Inferior parietal cortex (tissue), 1 donor: ENCODE measurements around the gene SYTL1.

Experiments
- DNase-seq: peaks from one replicate; pipeline ENCODE4 v3.0.0-alpha.2; 2016; ENCODE audit errors: extremely low spot score

Gene SYTL1

DNA sequence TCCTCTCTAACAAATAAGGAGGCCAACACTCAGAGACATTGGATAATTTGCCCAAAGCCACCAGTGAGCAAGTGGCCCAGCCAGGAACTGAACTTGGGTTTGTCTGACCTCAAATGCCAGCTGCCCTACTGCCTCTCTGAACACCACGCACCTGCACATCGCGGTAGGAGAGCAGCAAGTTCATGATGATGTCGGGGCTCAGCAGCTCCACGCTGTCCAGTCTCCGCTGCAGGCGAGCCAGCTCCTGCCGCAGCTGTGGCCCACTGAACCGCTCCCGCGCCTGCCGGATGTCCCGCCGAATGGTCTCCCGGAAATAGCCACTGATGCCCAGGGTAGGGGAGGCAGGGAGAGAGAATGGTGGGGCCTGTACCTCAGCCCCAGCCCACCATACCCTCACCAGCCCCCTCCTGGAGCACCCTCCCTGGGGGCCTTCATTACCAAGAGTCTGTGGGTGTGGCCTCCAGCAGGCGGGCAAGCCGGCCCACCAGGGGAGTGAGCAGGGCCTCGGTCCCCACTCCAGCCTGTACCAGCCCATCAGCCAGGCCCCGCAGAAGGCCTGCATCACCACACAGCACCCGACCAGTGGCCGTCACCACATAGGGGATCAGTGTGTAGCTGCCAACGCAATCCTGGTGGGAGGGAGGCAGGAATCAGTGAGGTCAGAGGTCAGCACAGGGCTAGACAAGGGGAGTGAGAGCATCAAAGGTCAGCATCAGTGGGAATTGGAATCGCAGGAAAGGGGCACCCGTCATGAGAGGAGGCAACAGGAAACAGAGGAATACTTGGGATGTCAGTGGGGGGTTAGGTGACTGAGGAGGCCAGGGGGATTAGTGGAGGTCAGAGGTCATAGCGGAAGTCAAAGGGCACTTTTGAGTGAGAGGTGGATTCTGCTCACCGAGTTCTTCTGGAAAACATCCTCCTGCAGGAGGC lies 22.2 kb downstream of the SYTL1 start:
- no peak for DNase-seq

DNA sequence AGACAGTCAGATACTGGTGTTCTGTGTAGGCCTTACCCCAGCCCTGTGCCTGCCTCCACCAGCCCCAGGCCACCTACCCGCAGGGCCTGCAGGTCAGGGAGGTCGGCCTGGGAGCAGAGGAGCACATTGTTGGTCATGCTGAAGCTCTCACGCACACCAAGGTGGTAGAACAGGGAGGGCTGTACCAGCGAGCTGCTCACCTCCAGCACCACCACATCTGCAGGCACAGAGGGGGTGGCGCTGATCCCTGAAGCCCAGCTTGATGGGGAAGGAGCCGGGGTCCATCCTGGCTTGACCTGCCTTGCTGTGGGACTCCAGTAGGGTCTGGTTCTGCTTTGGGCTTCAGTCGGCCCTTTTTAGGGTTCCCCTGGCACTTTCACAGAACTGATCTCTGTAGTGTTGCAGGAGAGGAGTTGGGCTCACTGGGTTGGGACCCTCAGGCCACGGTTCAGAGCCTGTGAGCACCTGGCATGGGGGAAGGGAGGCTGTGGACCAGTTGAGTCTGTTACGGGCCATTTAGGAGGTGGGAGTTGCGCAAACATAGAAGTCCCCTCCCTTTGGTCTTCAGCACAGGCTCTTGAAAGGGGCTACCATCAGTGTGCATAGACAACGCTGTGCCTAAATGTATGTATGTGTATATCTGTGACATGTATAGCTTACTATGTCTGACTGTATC lies 23.0 kb downstream of the SYTL1 start:
- DNase-seq, result no peak

DNA sequence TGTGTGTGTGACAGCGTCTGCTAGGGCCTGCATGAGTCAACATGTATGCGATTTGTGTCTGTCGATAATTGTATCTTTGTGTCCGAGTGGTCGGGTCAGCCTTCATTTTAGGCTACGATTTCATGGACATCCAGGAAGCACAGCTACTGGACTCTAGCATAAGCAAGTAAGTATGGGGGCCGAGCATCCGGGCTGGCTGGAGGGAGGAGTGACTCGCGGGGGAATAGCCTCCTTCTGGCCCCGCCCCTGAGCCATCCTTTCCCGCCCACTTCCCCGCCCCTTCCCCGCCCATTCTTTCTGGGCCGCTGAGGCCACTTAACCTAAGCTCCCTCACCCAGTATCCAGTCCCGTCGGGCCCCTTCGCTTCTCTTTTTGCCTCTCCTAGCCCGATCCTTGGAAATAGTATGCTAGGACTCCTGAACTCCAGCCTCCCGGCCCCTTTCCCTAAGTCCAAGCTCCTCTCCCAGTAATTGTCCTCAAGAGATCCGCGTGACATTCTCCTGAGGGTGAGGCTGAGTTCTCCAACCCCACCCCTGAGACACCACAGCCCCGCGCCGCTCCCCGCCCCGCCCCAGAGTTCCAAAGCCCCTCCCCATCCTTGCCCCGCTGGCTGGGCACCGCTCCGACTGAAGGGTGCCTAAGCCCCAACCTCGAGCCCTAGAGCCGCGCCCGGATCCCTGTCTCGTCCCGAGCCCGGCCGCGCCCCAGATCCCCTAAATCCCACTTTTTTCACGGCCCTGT lies 23.7 kb downstream of the SYTL1 start:
- DNase-seq, result peak; percentile 68

DNA sequence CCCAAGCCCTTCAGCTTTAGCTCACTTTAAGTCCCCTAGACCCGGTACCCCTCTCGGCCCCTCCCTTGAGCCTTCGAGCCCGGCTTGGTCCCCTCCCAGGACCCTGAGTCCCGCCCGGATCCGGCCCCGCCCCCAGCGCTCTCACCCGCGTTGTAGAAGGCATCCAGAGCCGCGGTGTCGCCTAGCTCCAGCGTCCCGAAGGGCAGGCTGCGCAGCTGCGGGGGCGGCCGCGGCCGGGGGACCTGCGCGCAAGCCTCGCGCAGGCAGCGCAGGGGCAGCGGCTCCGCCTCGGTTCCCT lies 24.2 kb downstream of the SYTL1 start:
- peak; percentile 30 for DNase-seq

DNA sequence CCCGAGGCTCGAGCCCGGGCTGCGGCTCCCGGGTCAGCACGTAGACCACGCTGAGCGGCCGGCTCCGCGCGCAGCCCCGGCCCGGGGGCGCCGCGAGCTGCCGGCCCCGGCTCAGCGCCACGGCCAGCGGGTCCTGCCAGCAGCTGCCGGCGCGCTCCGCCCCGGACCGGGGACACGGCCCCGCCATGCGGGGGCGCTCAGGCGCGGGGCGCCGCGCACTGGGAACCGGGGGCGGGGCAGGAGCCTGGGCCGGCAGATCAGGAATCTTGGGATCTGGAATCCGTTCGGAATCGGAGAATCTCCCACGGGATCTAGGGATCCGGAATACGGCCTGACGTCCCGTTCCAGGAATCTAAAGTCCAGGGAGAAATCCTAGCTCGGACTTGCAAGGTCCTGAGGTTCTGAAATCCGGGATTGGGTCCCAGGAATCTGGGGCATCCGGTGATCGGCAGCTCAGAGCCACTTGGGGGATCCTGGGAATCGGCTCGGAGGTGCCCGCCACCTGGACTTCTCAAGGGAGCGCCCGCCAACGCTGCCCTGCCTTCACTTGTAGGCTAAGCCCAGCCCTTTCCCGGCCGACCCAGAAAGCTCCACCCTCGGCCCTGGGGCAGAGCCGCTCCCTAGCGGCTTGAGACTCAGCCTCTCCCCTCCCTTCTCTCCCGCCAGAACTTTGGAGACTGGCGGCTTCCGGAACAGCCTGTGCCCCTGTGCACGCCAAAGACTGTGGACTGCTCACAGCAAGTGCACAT lies 24.8 kb downstream of the SYTL1 start, which contains the start of gene MAP3K6:
Gene MAP3K6 (minus strand): TSS at position 551 of the 749 bp plus-strand sequence. CDS start 364 bp downstream, at position 187.
- peak; percentile 49 for DNase-seq

DNA sequence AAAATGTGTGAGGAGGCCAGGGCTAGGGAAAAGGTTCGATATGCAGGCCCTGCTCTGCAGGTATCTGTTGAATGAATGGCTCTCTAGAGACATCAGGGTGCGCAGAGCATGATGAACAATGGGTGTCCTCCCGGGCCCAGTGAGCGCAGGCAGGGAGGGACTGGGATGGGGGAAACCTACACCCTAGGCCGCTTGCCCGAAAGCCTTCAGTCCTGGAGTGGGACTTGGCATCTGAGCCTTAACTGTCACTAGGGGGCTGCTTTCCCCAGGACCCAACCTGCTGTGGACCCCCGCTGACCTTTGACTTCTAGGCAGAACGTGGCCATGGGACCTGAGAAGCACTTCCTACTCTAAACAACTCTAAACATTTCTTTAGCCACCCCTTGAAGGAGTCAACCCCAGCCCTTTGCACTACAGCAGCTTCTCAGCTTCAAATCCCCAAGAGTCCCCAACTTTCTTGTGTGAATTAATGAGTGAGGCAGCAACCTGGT lies 25.4 kb downstream of the SYTL1 start:
- no peak for DNase-seq

DNA sequence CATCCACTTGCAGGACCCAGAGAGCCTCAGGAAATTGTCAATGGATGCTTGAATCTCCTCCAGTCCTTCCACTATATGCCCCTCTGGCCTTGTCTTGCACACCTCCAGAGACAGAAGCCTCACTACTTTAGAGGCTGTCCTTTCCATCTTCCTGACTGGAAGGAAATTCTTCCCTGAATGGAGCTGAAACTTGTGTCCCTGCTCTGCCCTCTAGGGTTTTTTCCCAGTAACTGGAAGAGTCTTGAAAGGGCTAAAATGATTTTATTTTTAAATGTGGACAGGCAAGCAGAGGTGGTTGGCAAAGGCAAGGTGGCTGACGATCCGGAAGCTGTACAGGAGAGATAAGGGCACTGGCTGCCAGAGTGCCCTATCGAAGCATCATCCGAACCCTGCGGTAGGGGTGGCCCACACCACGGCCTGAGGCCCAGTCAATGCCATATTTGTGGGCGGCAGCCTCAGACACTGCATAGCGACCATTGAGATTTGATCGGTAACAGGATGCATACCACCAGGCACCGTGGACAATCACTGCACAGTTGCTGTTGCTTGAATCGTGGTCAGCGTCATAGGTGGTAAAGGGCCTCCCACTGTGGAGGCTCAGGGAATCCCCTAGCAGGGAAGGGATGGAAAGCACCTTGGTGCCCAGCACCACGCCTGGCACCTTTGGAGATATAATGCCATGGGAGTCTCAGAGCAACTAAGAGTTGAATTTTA lies 27.2 kb downstream of the SYTL1 start:
- DNase-seq, result no peak

DNA sequence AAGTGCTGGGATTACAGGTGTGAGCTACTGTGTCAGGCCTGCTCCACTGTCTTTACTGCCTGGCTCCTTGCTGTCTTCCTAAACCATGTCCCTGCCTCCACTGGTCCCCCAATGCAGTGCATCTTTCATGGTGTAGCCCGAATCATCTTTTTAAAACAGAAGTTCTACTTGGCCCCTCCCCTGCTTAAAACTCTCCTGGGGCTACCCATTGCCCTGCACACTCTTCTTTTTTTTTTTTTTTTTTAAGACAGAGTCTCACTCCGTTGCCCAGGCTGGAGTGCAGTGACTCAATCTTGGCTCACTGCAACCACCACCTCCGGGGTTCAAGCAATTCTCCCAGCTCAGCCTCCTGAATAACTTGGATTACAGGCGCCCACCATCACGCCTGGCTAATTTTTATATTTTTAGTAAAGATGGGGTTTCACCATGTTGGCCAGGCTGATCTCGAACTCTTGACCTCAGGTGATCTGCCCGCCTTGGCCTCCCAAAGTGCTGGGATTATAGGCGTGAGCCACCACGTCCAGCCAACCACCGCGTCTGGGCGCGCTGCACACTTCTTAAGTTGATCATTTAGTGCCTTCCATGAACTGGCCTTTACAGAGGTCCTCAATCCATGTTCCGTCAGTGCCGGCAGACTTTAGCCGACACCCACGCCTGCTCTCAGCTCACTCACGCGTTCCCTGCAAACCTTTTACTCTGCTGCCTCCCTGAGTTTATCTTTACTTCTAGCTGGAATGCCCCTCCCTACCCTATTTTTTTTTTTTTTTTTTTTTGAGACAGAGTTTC lies 30.4 kb downstream of the SYTL1 start:
- no peak for DNase-seq

DNA sequence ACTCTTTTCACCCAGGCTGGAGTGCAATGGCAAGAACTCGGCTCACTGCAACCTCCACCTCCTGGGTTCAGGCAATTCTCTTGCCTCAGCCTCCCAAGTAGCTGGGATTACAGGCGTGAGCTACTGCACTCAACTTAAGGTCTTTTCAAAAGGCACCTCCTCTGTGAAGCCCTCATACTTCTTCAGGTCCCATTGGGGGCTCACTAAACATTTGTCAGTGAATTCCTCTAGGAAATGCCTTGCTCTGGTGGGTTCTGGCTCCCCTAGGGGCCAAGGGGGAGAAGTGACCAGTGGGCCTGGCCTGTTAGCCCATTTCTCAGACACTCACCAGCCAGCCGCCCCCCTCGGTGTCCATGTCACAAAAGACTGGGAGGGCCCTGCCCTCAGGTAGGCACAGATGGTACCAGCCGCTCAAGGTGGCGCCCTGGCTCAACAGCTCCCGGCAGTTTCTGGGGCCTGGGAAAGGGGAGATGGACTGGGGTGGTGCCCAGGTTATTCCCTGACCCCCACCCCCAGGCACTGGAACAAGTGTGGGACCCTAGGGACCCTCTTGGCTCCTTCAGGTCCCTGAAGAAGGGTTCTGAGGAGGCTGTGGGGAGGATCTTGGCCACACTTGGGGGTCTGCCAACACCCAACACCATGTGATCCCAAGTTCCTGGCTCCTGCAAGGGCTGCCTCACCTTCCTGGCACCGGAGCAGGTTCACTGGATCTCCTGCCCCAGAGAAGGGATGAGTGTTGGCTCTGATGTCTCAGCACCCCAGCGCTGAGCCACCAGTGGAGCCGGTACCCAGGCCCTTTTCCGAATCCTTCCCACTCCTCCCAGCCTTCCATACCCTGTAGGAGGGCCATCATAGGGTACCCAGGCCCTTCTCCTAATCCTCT lies 31.2 kb downstream of the SYTL1 start:
- no peak for DNase-seq

DNA sequence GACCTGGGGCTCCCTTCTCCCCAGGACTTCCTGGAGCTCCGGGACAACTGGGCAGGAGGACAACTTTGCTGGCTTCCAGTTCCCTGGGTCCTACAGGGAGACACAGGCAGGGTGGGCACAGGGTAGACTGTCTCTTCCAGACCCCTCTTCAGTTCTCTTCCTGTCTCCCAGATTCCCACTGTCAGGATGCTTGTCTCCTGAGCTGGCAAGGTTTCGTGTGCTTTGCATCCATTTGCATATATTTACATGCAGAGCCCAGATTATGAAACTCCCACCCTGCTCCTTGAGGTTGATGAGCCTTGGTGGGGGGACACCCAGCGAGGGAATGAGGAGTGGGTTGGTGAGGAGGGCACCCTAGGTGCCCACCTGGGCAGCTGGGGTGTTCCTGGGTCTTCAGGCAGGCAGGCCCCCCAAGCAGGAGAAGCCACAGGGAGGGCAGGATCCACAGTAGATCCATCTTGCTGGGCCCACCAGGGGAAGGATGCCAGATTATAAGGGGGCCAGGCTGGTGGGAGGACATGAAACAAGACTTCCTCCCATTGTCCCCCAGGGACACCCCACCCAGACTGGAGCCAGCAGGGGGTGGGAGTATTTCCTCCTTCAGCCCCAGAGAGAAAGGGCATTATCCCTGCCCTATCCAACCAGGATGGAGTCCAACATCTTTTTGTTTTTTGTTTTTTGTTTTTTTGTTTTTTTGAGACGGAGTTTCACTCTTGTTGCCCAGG lies 32.7 kb downstream of the SYTL1 start, which contains the start of gene FCN3:
Gene FCN3 (minus strand): TSS at position 463 of the 725 bp plus-strand sequence. CDS start 6 bp downstream, at position 457.
- no peak for DNase-seq

DNA sequence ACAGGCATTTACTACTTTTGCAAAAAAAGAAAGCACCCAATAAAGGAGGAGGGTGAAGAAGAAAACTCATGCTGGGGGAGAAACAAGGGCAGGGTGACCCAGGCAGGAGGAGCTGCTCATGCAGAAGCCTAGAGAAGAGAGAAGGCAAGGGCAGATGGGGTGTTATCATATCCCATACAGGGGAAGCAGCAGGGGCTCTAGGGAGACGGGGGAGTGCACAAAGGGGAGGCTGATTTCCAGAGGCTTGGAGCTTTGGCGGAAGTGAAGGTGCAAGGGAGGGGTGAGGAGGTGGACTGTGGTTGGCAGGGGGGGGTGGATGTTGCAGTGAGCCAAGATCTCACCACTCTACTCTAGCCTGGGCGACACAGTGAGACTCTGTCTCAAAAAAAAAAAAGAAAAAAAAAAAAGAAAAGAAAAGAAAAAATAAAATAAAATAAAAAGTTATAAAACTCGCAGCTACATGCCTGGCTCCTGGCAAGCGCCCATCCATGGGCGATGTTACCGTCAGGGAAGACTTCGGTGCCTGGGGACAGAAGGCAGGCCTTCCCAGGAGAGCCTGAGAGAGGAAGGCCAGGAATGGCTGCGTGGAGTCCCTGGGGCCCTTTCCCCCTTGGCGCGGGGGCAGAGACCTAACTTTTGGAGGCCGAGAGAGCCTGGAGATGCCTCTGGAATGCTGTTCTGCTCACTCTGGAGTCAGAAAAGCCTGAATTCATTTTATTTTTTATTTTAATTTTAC lies 36.1 kb downstream of the SYTL1 start:
- DNase-seq, result no peak

DNA sequence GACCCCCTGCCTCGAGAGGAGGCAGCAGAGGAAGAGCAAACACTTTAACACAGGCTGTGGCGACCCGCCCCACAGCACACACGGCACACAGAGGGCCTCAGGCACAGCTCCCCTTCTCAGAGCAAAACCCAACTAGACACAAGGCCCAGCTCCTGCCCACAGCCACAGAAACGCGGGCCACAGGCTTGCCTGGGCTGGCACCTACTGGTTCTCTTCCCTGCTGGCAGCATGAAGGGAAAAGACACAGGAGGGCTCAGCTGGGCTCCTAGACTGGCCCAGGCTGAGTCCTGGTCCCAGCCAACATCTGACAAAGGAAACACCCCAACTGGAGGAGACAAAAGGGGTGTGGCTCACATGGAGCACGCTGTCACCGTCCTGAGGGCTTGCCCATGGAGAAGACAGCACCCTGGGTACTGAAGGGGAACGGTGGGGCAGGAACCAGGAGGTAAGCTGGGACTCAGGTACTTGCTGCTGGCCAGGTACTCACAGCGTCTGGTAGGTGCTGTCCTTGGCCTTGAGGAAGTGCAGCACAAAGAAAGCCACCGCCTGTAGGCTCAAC lies 37.8 kb downstream of the SYTL1 start:
- DNase-seq, result no peak

DNA sequence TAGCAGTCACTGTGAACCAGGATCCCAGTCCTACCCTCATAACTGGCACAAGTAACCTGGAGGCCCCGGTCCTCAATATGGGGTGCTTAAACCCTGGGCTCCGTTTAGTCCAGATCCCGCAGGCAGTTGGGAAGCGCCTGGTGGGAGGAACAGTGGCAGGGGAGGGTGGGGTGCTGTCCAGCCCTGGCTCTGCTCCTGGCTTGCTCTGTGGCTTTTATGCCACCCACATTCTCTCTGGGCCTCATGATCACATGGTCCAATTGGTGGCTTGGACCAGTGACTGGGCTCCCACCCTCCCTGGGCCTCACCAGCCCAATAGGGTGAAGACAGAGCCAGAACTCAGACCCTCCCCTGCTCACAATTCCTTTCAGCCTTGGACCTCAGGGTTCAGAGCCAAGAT lies 38.4 kb downstream of the SYTL1 start:
- no peak for DNase-seq

DNA sequence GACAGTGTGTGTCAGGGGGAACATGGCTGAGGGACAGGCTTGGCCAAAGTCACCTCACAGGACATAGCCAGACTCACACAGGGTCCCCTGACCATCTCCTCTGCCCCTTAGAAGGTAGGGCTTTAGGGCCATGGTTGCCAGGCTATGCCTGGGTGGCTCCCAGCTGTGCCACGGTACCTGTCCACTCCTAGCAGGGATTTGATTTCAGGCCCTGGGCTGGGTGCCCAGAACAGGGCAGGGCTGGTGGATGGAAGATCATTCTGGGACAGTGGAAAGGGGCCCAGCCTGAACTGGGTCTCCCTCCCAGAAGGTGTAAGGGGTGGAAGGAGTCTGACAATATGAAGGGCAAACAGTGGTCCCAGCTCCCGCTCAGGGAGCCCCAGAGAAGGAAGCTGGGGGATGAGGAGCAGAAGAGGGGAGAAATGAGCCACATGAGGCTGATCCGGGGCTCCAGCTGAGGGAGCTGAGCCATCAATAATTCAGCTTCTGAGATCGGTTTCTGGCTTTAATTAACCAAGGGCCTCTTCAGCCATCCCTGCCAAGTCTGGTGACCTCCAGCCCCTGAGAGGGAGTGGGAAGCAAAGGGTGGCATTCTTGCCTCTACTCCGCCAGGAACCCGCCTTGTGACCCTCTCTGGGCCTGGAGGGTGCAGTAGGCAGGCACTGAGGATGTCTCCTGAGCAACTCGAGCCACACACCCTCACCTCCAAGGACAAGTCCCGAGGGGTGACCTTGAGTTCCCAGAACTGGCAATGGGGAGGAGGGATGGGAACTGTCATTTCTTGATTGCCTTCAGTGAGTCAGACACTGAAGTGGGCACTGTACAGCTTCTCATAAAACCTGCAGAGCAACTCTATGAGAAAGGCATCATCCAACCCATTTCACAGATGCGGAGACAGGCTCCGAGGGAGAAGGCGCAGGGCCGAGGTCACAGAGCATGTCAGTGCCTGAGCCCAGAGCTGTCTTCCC lies 39.2 kb downstream of the SYTL1 start:
- DNase-seq, result no peak

DNA sequence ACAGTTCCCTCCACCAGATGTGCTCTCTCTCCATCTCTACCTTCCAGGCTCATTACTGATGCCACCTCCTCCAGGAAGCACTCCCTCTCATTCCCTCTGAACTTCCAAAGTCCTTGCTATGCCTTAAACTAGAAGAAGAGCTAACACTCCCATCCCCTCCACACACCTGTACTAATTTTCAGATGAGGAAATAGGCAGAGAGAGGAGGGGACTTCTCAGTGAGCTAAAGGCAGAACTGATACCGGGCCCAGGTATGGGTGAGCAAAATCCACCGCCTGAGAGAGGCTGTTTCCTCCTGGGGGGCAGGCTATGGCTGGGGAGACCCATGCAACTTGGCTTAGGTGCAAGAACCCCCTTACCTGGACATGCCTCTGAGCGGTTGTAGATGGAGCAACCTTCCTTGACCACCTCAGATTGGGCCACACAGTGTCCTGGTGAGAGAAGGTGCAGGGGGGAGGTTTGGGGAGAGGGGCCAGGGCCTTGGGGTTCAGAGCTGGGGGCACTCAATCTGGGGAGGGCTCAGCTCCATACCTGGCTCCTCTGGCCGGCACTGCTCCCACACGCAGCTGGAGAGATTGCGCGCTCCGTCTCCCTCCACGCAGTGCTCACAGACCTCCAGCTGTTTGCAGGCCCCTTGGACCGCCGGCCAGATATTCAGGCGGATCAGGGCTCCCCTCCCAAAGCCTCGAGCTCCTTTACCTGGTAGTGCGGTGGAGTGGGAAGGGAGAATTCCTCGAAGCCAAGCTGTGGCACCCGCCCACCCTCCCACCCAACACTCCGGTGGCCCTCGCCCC lies 40.3 kb downstream of the SYTL1 start:
- DNase-seq, result no peak
